Gastroesophageal sphincter (tissue), 3 donors: Measurements from ENCODE around the gene BARHL1.

Source experiments
- CTCF ChIP-seq, 4 experiments: fragments of 200-600 bp in 2 of 4; fragments of 450-650 bp in 2 of 4; sonication (generic) in 1 of 4; IDR thresholded peaks; one replicate each; pipeline ENCODE4 v1.5.1; 2017 to 2019; ENCODE audit warnings: antibody characterized with exemption in 4 of 4, mild to moderate bottlenecking in 2 of 4, moderate library complexity in 2 of 4
- POLR2A ChIP-seq, 2 donors: fragments of 450-650 bp; IDR thresholded peaks; one replicate each; pipeline ENCODE4 v1.6.1; 2017; ENCODE audit warnings: antibody characterized with exemption in 2 of 2, mild to moderate bottlenecking in 2 of 2, moderate library complexity in 1 of 2

- no peak for TF ChIP-seq CTCF (IDR thresholded peaks at IDR 0.05)
- no peak for TF ChIP-seq POLR2A (IDR thresholded peaks at IDR 0.05)
Measured at GRCh38 chr9:132627594-132627993, 45.2 kb downstream of the BARHL1 start.
